ENCODE measurements around the gene ADAM15. TPM values are rescaled to one million over a fixed set of nuclear protein-coding genes. Genes with fewer than 3 reads are reported as not detected.

Gene ADAM15
- total and polyA plus RNA-seq, 4 donors = 49.5 to 233 (median 160) TPM

GRCh38 chr1:155066777-155067176, 15.7 kb downstream of the ADAM15 start:
- no peak for DNase-seq
- Histone ChIP-seq H3K9ac (ENCODE audit: insufficient read depth in 1 of 2, low read length in 2 of 2) (no peak overlapping the region), H3K36me3 (ENCODE audit: control insufficient read depth in 4 of 4, insufficient read depth in 4 of 4, low read length in 4 of 4) (peaks cover 0 to 11% (median 5%) of the 10 kb centered on the region in 4 donors), H3K4me3 (no peak overlapping the region), H3K4me1 (ENCODE audit: control insufficient read depth in 5 of 5, insufficient read depth in 5 of 5, low read length in 5 of 5) (peaks cover 2 to 40% (median 11%) of the 10 kb centered on the region in 5 donors), H3K27ac (ENCODE audit: low read depth in 1 of 2, low read length in 1 of 2) (no peak overlapping the region), H3K27me3 (ENCODE audit: control insufficient read depth in 3 of 3, insufficient read depth in 3 of 3, low read length in 2 of 3) (peaks cover 0 to 2% (median 0%) of the 10 kb centered on the region in 3 donors), H3K9me3 (ENCODE audit: control insufficient read depth in 4 of 4, insufficient read depth in 3 of 4, low read length in 3 of 4) (no peaks in the 10 kb centered on the region)
- TF ChIP-seq, protein P1, sequence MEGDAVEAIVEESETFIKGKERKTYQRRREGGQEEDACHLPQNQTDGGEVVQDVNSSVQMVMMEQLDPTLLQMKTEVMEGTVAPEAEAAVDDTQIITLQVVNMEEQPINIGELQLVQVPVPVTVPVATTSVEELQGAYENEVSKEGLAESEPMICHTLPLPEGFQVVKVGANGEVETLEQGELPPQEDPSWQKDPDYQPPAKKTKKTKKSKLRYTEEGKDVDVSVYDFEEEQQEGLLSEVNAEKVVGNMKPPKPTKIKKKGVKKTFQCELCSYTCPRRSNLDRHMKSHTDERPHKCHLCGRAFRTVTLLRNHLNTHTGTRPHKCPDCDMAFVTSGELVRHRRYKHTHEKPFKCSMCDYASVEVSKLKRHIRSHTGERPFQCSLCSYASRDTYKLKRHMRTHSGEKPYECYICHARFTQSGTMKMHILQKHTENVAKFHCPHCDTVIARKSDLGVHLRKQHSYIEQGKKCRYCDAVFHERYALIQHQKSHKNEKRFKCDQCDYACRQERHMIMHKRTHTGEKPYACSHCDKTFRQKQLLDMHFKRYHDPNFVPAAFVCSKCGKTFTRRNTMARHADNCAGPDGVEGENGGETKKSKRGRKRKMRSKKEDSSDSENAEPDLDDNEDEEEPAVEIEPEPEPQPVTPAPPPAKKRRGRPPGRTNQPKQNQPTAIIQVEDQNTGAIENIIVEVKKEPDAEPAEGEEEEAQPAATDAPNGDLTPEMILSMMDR (IDR thresholded peaks at IDR 0.05; ENCODE audit: control extremely low read depth, extremely low read depth) = no peak
- no peak for ATAC-seq (ENCODE audit: insufficient read depth, low FRiP score)
- 88 to 91% methylated on average over 8 of the region's 8 CpGs for WGBS, 2 donors

DNA sequence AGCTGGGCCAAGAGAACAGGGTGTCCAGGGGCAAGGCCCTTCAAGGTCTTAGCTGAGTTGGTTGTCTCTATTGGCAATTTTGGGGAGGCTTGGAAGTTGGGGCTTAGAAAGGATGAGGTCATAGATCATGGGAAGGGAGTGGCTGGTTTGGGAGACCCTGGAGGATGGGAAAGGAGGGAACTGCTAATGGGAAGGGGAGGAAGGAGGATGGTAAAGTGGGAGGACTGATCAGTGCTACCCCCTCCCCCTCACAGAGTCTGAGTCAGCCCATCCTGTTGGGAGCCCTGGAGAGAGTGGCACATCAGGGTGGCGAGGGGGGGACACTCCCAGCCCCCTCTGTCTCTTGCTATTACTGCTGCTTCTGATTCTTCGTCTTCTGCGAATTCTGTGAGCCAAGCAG, 17.5 kb downstream of the ADAM15 start:
- WGBS, 2 donors = 94 to 96% methylated on average over 3 of the region's 3 CpGs
- ATAC-seq (ENCODE audit: insufficient read depth, low FRiP score) = no peak
- TF ChIP-seq, protein P1 (IDR thresholded peaks at IDR 0.05; ENCODE audit: control extremely low read depth, extremely low read depth) = no peak

GRCh38 chr1:155069551-155070157, 18.5 kb downstream of the ADAM15 start:
- DNase-seq (peak in 1 of 3 donors; percentile 29), ATAC-seq (ENCODE audit: insufficient read depth, low FRiP score) (no peak)
- no peak overlapping the region for H3K27ac ChIP-seq (ENCODE audit: low read depth in 1 of 2, low read length in 1 of 2)
- H3K4me1 ChIP-seq (ENCODE audit: control insufficient read depth in 5 of 5, insufficient read depth in 5 of 5, low read length in 5 of 5) = peaks cover 2 to 17% (median 4%) of the 10 kb centered on the region in 5 donors
- H3K27me3 ChIP-seq (ENCODE audit: control insufficient read depth in 3 of 3, insufficient read depth in 3 of 3, low read length in 2 of 3) = peaks cover 0 to 13% (median 11%) of the 10 kb centered on the region in 3 donors
- H3K9me3 ChIP-seq (ENCODE audit: control insufficient read depth in 4 of 4, insufficient read depth in 3 of 4, low read length in 3 of 4) = no peaks in the 10 kb centered on the region
- no peak overlapping the region for H3K9ac ChIP-seq (ENCODE audit: insufficient read depth in 1 of 2, low read length in 2 of 2)
- TF ChIP-seq, protein P1 (IDR thresholded peaks at IDR 0.05; ENCODE audit: control extremely low read depth, extremely low read depth) = no peak
- WGBS, 2 donors = 75 to 91% methylated on average over 7 of the region's 7 CpGs
- no peak overlapping the region for H3K4me3 ChIP-seq
- peaks cover 0 to 11% (median 5%) of the 10 kb centered on the region in 4 donors for H3K36me3 ChIP-seq (ENCODE audit: control insufficient read depth in 4 of 4, insufficient read depth in 4 of 4, low read length in 4 of 4)

More for the DNA sequence above, 17.5 kb downstream of the ADAM15 start:
- DNase-seq = no peak
- H3K9me3 ChIP-seq (ENCODE audit: control insufficient read depth in 4 of 4, insufficient read depth in 3 of 4, low read length in 3 of 4) = no peaks in the 10 kb centered on the region
- peaks cover 0 to 13% (median 11%) of the 10 kb centered on the region in 3 donors for H3K27me3 ChIP-seq (ENCODE audit: control insufficient read depth in 3 of 3, insufficient read depth in 3 of 3, low read length in 2 of 3)
- peaks cover 2 to 24% (median 6%) of the 10 kb centered on the region in 5 donors for H3K4me1 ChIP-seq (ENCODE audit: control insufficient read depth in 5 of 5, insufficient read depth in 5 of 5, low read length in 5 of 5)
- H3K4me3 ChIP-seq = no peak overlapping the region
- no peak overlapping the region for H3K9ac ChIP-seq (ENCODE audit: insufficient read depth in 1 of 2, low read length in 2 of 2)
- H3K27ac ChIP-seq (ENCODE audit: low read depth in 1 of 2, low read length in 1 of 2) = no peak overlapping the region
- H3K36me3 ChIP-seq (ENCODE audit: control insufficient read depth in 4 of 4, insufficient read depth in 4 of 4, low read length in 4 of 4) = peaks cover 0 to 11% (median 5%) of the 10 kb centered on the region in 4 donors

All from lung (tissue), 12 donors.